NB4 (cell line): ENCODE data around the gene AEBP2.

Experiments used
- DNase-seq: peaks from one replicate; pipeline ENCODE4 v3.0.0; 2010; ENCODE audit warnings: low read depth
- H3K4me3 ChIP-seq: one replicate; pipeline ENCODE4 v1.5.1; 2011; ENCODE audit warnings: mild to moderate bottlenecking, low read depth, low read length, moderate library complexity
- CTCF ChIP-seq: IDR thresholded peaks from one replicate; pipeline ENCODE4 v1.5.1; 2012; ENCODE audit warnings: low read depth, low read length
- MAX ChIP-seq: IDR thresholded peaks from 2 replicates; pipeline ENCODE4 v1.6.1; 2011; ENCODE audit warnings: low read depth, low read length
- MYC ChIP-seq: IDR thresholded peaks from 2 replicates; pipeline ENCODE4 v1.6.1; 2011; ENCODE audit warnings: low read depth, low read length
- POLR2A ChIP-seq: IDR thresholded peaks from 2 replicates; pipeline ENCODE4 v1.6.1; 2011; ENCODE audit warnings: mild to moderate bottlenecking; ENCODE audit not compliant: insufficient read length; ENCODE audit errors: extremely low read depth

Gene AEBP2

GRCh38 chr12:19436931-19437330 lies 2.4 kb upstream of the AEBP2 start:
- TF ChIP-seq MAX (no peak), POLR2A (no peak), MYC (no peak), CTCF (no peak)
- DNase-seq, result no peak
- no peak overlapping the region for H3K4me3 ChIP-seq

GRCh38 chr12:19437996-19438395 lies 1.3 kb upstream of the AEBP2 start:
- no peak for DNase-seq
- no peak overlapping the region for H3K4me3 ChIP-seq
- TF ChIP-seq POLR2A (no peak), MAX (0 out of 2 replicates have a peak, but pooled peaks have one; percentile 1)

- TF ChIP-seq MYC (0 out of 2 replicates have a peak, but pooled peaks have one; percentile 67), MAX (no peak), CTCF (no peak)
- H3K4me3 ChIP-seq, result peak overlapping the region; percentile 77
- DNase-seq, result peak; percentile 90
These were observed 947 bp downstream of the AEBP2 start for GRCh38 chr12:19440019-19440858.

GRCh38 chr12:19440916-19441315 lies 1.6 kb downstream of the AEBP2 start:
- H3K4me3 ChIP-seq, result peak overlapping the region; percentile 77
- TF ChIP-seq MAX, result peak; percentile 6; the same call in 1 of the 2 replicates
- TF ChIP-seq MYC, result no peak
- DNase-seq, result no peak

GRCh38 chr12:19443585-19443984 lies 4.3 kb downstream of the AEBP2 start:
- DNase-seq, result no peak
- no peak overlapping the region for H3K4me3 ChIP-seq
- TF ChIP-seq CTCF (no peak), MYC (no peak), POLR2A (no peak), MAX (no peak)

GRCh38 chr12:19444097-19444496 lies 4.8 kb downstream of the AEBP2 start:
- TF ChIP-seq MAX (no peak), CTCF (no peak), MYC (no peak)
- H3K4me3 ChIP-seq, result peak overlapping the region; percentile 21
- no peak for DNase-seq
